HCT116 (cell line): Measurements from ENCODE around the gene UBTD1. TPM values are rescaled to one million over a fixed set of nuclear protein-coding genes. Genes with fewer than 3 reads are reported as not detected.

ENCODE experiments used
- ATAC-seq: fragments of 200-7000 bp; cut with Tn5 transposase; 2 replicates; pipeline ENCODE4 v1.9.1; 2020; ENCODE audit warnings: mild to moderate bottlenecking, moderate library complexity
- BruUV-seq: library from RNA; stranded (reverse); fragments of 400-500 nt; replicated peaks from 2 replicates; lab custom pipeline; 2021; lab: Mats Ljungman, UMichigan
- CTCF ChIA-PET: fragments of 300-600 bp; sonication (Branson Sonifier 250); formaldehyde crosslinking; loops from one replicate; lab custom pipeline; 2021; ENCODE audit warnings: antibody characterized with exemption; lab: Charles Lee
- POLR2A ChIA-PET: fragments of 300-600, 350-600 bp; sonication (Branson Sonifier 250); formaldehyde crosslinking; loops from one replicate; lab custom pipeline; 2021; ENCODE audit warnings: antibody characterized with exemption; lab: Charles Lee
- RAD21 ChIA-PET, 2 experiments: fragments of 300-600 bp; sonication (Branson Sonifier 250); formaldehyde crosslinking; loops; one replicate each; lab custom pipeline; 2023; ENCODE audit warnings: low total read pairs in 2 of 2; ENCODE audit not compliant: uncharacterized antibody in 2 of 2, unreplicated experiment in 2 of 2, low non-redundant PET in 1 of 2; lab: Charles Lee
- DNase-seq: peaks from one replicate; pipeline ENCODE4 v3.0.0-alpha.2; 2010; ENCODE audit warnings: low read depth, low spot score
- H2AFZ ChIP-seq: fragments of 200-600 bp; shearing (Covaris generic), sonication (generic); 2 replicates; pipeline ENCODE4 v1.6.1; 2017; ENCODE audit warnings: low read depth, mixed run types, mixed read lengths, antibody characterized with exemption, low read length; ENCODE audit not compliant: poor library complexity, severe bottlenecking
- H3K27ac ChIP-seq: 2 replicates; pipeline ENCODE4 v1.5.1; 2012; ENCODE audit warnings: low read depth, low read length
- H3K27me3 ChIP-seq: fragments of 200-600 bp; sonication (generic); 2 replicates; pipeline ENCODE4 v1.6.1; 2016; ENCODE audit warnings: mixed run types, low read length, mixed read lengths; ENCODE audit not compliant: insufficient read depth
- H3K36me3 ChIP-seq, 2 experiments: fragments of 200-500 bp in 1 of 2; fragments of 200-600 bp in 1 of 2; sonication (Bioruptor generic) in 1 of 2; sonication (generic) in 1 of 2; 2 replicates each; pipeline versions ENCODE4 v1.5.1 to v1.6.1; 2014 to 2016; ENCODE audit warnings: low read length in 2 of 2, inconsistent platforms in 1 of 2, mixed read lengths in 1 of 2, mixed run types in 1 of 2; ENCODE audit not compliant: insufficient read depth in 2 of 2, control insufficient read depth in 1 of 2
- H3K4me1 ChIP-seq, 2 experiments: fragments of 200-600 bp in 1 of 2; sonication (generic) in 1 of 2; 2 replicates each; pipeline versions ENCODE4 v1.5.1 to v1.6.1; 2012 to 2017; ENCODE audit warnings: low read length in 2 of 2, inconsistent platforms in 1 of 2, mild to moderate bottlenecking in 1 of 2, mixed read lengths in 1 of 2, mixed run types in 1 of 2, moderate library complexity in 1 of 2; ENCODE audit not compliant: insufficient read depth in 2 of 2, control insufficient read depth in 1 of 2
- H3K4me2 ChIP-seq: fragments of 200-600 bp; sonication (generic); 2 replicates; pipeline ENCODE4 v1.6.1; 2017; ENCODE audit warnings: mixed run types, low read length, mixed read lengths
- H3K4me3 ChIP-seq, 2 experiments: fragments of 200-600 bp in 1 of 2; sonication (generic) in 1 of 2; replicated peaks in 1 of 2; 2 replicates each; pipeline ENCODE4 v1.5.1; 2011 to 2016; ENCODE audit warnings: low read length in 2 of 2, control low read depth in 1 of 2, low read depth in 1 of 2, mild to moderate bottlenecking in 1 of 2, mixed read lengths in 1 of 2, mixed run types in 1 of 2
- H3K79me2 ChIP-seq: fragments of 200-600 bp; sonication (generic); 2 replicates; pipeline ENCODE4 v1.6.1; 2017; ENCODE audit warnings: mild to moderate bottlenecking, mixed run types, low read length, moderate library complexity, mixed read lengths; ENCODE audit not compliant: insufficient read depth
- H3K9ac ChIP-seq: fragments of 200-600 bp; sonication (generic); 2 replicates; pipeline ENCODE4 v1.6.1; 2016; ENCODE audit warnings: low read length, mixed read lengths
- H3K9me2 ChIP-seq: fragments of 200-600 bp; sonication (generic), shearing (Covaris generic); 2 replicates; pipeline ENCODE4 v1.6.1; 2017; ENCODE audit warnings: mixed run types, mild to moderate bottlenecking, moderate library complexity; ENCODE audit not compliant: insufficient read depth
- H3K9me3 ChIP-seq, 2 experiments: fragments of 200-500 bp in 1 of 2; fragments of 200-600 bp in 1 of 2; sonication (Bioruptor generic) in 1 of 2; sonication (generic) in 1 of 2; 2 replicates each; pipeline ENCODE4 v1.6.1; 2014 to 2017; ENCODE audit warnings: low read length in 2 of 2, mixed read lengths in 2 of 2, inconsistent platforms in 1 of 2, low read depth in 1 of 2, mild to moderate bottlenecking in 1 of 2, mixed run types in 1 of 2, moderate library complexity in 1 of 2; ENCODE audit not compliant: control insufficient read depth in 1 of 2, insufficient read depth in 1 of 2
- H4K20me1 ChIP-seq: fragments of 200-600 bp; sonication (generic), shearing (Covaris generic); 2 replicates; pipeline ENCODE4 v1.6.1; 2017; ENCODE audit warnings: mixed run types, mild to moderate bottlenecking, moderate library complexity; ENCODE audit not compliant: insufficient read depth
- CBX3 ChIP-seq: IDR thresholded peaks from 2 replicates; pipeline ENCODE4 v1.6.1; 2012; ENCODE audit warnings: low read depth
- FOSL1 ChIP-seq: IDR thresholded peaks from 2 replicates; pipeline ENCODE4 v1.6.1; 2012; ENCODE audit warnings: low read depth
- MAX ChIP-seq: IDR thresholded peaks from 2 replicates; pipeline ENCODE4 v1.6.1; 2012
- POLR2A ChIP-seq: IDR thresholded peaks from 2 replicates; pipeline ENCODE4 v1.7.0; 2011; ENCODE audit warnings: borderline replicate concordance; ENCODE audit not compliant: insufficient read depth, insufficient read length; ENCODE audit errors: extremely low read depth
- POLR2AphosphoS5 ChIP-seq: IDR thresholded peaks from 2 replicates; pipeline ENCODE4 v1.6.1; 2011; ENCODE audit warnings: mild to moderate bottlenecking, low read depth, low read length, moderate library complexity
- RAD21 ChIP-seq: IDR thresholded peaks from 2 replicates; pipeline ENCODE4 v1.6.1; 2012; ENCODE audit warnings: low read depth, mild to moderate bottlenecking
- REST ChIP-seq: IDR thresholded peaks from 2 replicates; pipeline ENCODE4 v1.6.1; 2012; ENCODE audit warnings: low read depth
- SP1 ChIP-seq: IDR thresholded peaks from 2 replicates; pipeline ENCODE4 v1.6.1; 2012; ENCODE audit warnings: low read depth
- SRF ChIP-seq: IDR thresholded peaks from 2 replicates; pipeline ENCODE4 v1.6.1; 2012; ENCODE audit warnings: low read depth
- TCF7L2 ChIP-seq: IDR thresholded peaks from 2 replicates; pipeline ENCODE4 v1.7.0; 2011; ENCODE audit warnings: borderline replicate concordance, inconsistent platforms; ENCODE audit not compliant: insufficient read depth, insufficient read length; ENCODE audit errors: extremely low read depth
- YY1 ChIP-seq: IDR thresholded peaks from 2 replicates; pipeline ENCODE4 v1.6.1; 2011; ENCODE audit warnings: low read length, low read depth, moderate library complexity, mild to moderate bottlenecking; ENCODE audit not compliant: insufficient replicate concordance; ENCODE audit errors: extremely low read depth
- ZFX ChIP-seq: fragments of 450-650 bp; IDR thresholded peaks from 2 replicates; pipeline ENCODE4 v1.6.1; 2017
- ZNF274 ChIP-seq: fragments of 200-500 bp; sonication (Bioruptor generic); IDR thresholded peaks from 2 replicates; pipeline ENCODE4 v1.6.1; 2014; ENCODE audit warnings: mild to moderate bottlenecking, low read depth, low read length, inconsistent platforms
- intact Hi-C: fragments of 100-400 bp; cut with micrococcal nuclease; formaldehyde crosslinking; loops from 2 replicates; pipeline ENCODE4 v1.10.0; 2022
- total RNA-seq: library from RNA; stranded (reverse); gene quantifications from one replicate; pipeline ENCODE4 v1.2.1, GENCODE V29; 2021; ENCODE audit not compliant: unreplicated experiment

UBTD1 gene
- total RNA-seq, 1 experiment from 2014 or later, result 12.8 TPM

- no peaks in the 10 kb centered on the region for H4K20me1 ChIP-seq
- intact Hi-C loops, result no loop called here
- H3K4me2 ChIP-seq, result peak within 1 kb of the TSS; percentile 54
- H3K9me3 ChIP-seq, result no peaks in the 10 kb centered on the region
- peak; percentile 84 for DNase-seq
- H3K79me2 ChIP-seq, result no peaks in the 10 kb centered on the region
- no peaks in the 10 kb centered on the region for H3K36me3 ChIP-seq
- H3K4me1 ChIP-seq, result peaks cover 13 to 21% of the 10 kb centered on the region in 2 experiments
- H2AFZ ChIP-seq, result no peak within 1 kb of the TSS
- H3K9me2 ChIP-seq, result no peaks in the 10 kb centered on the region
- H3K27ac ChIP-seq, result peak within 1 kb of the TSS; percentile 27
- no peaks in the 10 kb centered on the region for H3K27me3 ChIP-seq
- ATAC-seq, result peak; percentile 100
- ChIA-PET POLR2A (interaction anchor here (0.9 to 1.7 kb wide), 4 partner anchors 8 to 21 kb away, joined by 4 to 11 read pairs (median 5); no protein-coding TSS in a partner anchor), CTCF (interaction anchor here (1.0 to 2.5 kb wide), 4 partner anchors 12 to 30 kb away, joined by 5 to 13 read pairs (median 6); partner anchors contain the start of gene ANKRD2), RAD21 (no interaction called here)
- TF ChIP-seq POLR2A, result no peak
- TF ChIP-seq POLR2AphosphoS5, result peak; percentile 61
- peak; percentile 47; the same call in 1 of the 2 replicates for TF ChIP-seq MAX
- TF ChIP-seq ZFX, result peak; percentile 19; the same call in 1 of the 2 replicates
- peak within 1 kb of the TSS; percentile 25; the same call in 1 of the 2 replicates for H3K9ac ChIP-seq
- peak within 1 kb of the TSS in 1 of 2 experiments; percentile 23; a peak in 2 of 4 replicates for H3K4me3 ChIP-seq
- BruUV-seq, result TSS peak; percentile 75
These were observed 85.5 kb downstream of the UBTD1 start, which contains the start of gene HOGA1 for GRCh38 chr10:97584060-97584797. Gene HOGA1, plus strand, starts transcription at chr10:97584389. Its CDS starts 315 bp downstream, at chr10:97584704.

GRCh38 chr10:97584798-97585438 lies 86.2 kb downstream of the UBTD1 start:
- no peaks in the 10 kb centered on the region for H4K20me1 ChIP-seq
- no peaks in the 10 kb centered on the region for H3K36me3 ChIP-seq
- H3K27ac ChIP-seq, result 0 out of 2 replicates have a peak overlapping the region, but pooled peaks have one; percentile 27
- intact Hi-C loops, result no loop called here
- CTCF ChIA-PET, result interaction anchor here (1.0 to 2.5 kb wide), 3 partner anchors 11 to 13 kb away, joined by 5 to 13 read pairs (median 6); partner anchors contain the start of gene ANKRD2
- H3K4me1 ChIP-seq, result peaks cover 13 to 21% of the 10 kb centered on the region in 2 experiments
- BruUV-seq, result no TSS peak
- H3K4me2 ChIP-seq, result peak overlapping the region; percentile 54
- DNase-seq (no peak), ATAC-seq (no peak)
- no peaks in the 10 kb centered on the region for H3K9me2 ChIP-seq
- no peaks in the 10 kb centered on the region for H3K27me3 ChIP-seq
- POLR2A ChIA-PET, result interaction anchor here (1.1 to 1.7 kb wide), 3 partner anchors 10 to 21 kb away, joined by 4 to 11 read pairs (median 5); no protein-coding TSS in a partner anchor
- peak overlapping the region in 1 of 2 experiments; percentile 23; a peak in 1 of 4 replicates for H3K4me3 ChIP-seq
- H3K9me3 ChIP-seq, result no peaks in the 10 kb centered on the region
- RAD21 ChIA-PET, result no interaction called here
- H3K79me2 ChIP-seq, result no peaks in the 10 kb centered on the region
- H2AFZ ChIP-seq, result no peak overlapping the region
- H3K9ac ChIP-seq, result peak overlapping the region; percentile 25; the same call in 1 of the 2 replicates
- no peak for TF ChIP-seq SP1
- TF ChIP-seq POLR2A, result no peak
- no peak for TF ChIP-seq RAD21
- no peak for TF ChIP-seq REST
- TF ChIP-seq TCF7L2, result no peak
- TF ChIP-seq FOSL1, result no peak
- TF ChIP-seq SRF, result no peak
- TF ChIP-seq MAX, result no peak
- TF ChIP-seq YY1, result no peak
- TF ChIP-seq ZNF274, result no peak
- TF ChIP-seq CBX3, result no peak
